GM19099 (cell line): ENCODE measurements around the gene WNT9B.

Source experiments
- POLR2A ChIP-seq: IDR thresholded peaks from 3 replicates; pipeline ENCODE4 v1.6.1; 2011; ENCODE audit warnings: low read depth; ENCODE audit not compliant: insufficient read length; ENCODE audit errors: extremely low read depth

The WNT9B gene

GRCh38 chr17:46818929-46819859, 32.2 kb upstream of the WNT9B start:
- TF ChIP-seq POLR2A, result no peak

GRCh38 chr17:46819906-46820351, 31.5 kb upstream of the WNT9B start:
- TF ChIP-seq POLR2A, result no peak

GRCh38 chr17:46820592-46821450, 30.6 kb upstream of the WNT9B start:
- TF ChIP-seq POLR2A, result no peak

- no peak for TF ChIP-seq POLR2A
Observed at GRCh38 chr17:46821482-46822387, 29.6 kb upstream of the WNT9B start.

- no peak for TF ChIP-seq POLR2A
Observed at GRCh38 chr17:46822388-46822921, 28.9 kb upstream of the WNT9B start.

- no peak for TF ChIP-seq POLR2A
Observed at GRCh38 chr17:46823657-46824056, 27.7 kb upstream of the WNT9B start.

- TF ChIP-seq POLR2A, result no peak
Observed at GRCh38 chr17:46826116-46826515, 25.3 kb upstream of the WNT9B start.

GRCh38 chr17:46827274-46827673, 24.1 kb upstream of the WNT9B start:
- no peak for TF ChIP-seq POLR2A

- no peak for TF ChIP-seq POLR2A
Observed at GRCh38 chr17:46831573-46832330, 19.6 kb upstream of the WNT9B start.

- no peak for TF ChIP-seq POLR2A
Observed at GRCh38 chr17:46832331-46832821, 19.0 kb upstream of the WNT9B start.

- no peak for TF ChIP-seq POLR2A
Observed at GRCh38 chr17:46832945-46833839, 18.2 kb upstream of the WNT9B start.

- TF ChIP-seq POLR2A, result no peak
Observed at GRCh38 chr17:46833840-46834208, 17.6 kb upstream of the WNT9B start.
